Stimulated activated CD8-positive, alpha-beta memory T cell treated with anti-CD3 and anti-CD28 coated beads, Interleukin-7, amount 100 ng/mL, for 24 hours (primary cell): ENCODE results near the gene PSMC3.

Experiments used
- DNase-seq: peaks from one replicate; pipeline ENCODE4 v3.0.0-alpha.2; 2020; ENCODE audit warnings: low read depth

The PSMC3 gene

DNA sequence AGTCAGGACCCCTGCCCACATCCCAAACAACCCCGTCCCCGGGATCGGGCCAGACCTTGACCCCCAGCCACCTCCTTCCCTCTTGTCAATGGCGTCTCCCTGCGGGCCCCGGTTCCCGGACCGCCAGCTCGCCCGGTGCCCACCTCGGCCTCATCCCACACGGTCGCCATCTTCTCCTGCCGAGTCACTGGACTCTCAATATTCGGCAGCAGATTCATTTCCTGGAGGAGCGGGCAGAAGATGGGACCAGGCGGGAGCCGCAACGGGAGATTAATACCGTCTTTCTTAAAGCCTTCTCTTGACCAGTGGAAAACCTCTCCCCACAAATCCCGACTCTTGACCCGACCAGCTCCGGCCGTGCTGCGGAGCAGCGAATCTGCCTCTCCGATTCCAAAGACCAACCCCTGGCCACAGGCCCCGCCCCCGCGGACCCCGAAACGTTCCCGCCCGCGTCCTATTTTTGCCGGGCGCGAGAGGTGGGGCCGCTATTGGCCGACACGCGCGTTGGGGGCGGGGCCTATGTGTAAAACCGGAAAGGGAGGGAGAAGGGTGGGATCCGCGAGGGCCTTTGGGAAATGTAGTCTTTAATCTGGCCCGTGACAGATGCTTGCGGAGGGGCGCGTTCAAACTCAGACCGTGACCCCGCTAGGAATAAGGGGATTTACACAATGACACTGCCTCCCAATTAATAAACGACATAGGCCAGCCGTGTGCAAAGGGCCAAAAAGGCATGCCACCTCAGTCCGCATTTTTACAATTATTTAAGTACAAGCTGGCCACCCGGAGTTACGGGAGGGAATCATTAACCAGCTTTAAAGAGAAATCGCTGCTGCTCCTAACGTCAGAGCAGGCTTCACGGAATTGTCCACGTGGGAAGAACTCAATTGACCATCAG is at the start of gene PSMC3:
Gene PSMC3, minus strand, starts transcription at position 378 of the 895 bp plus-strand sequence. Its CDS starts 160 bp downstream, at position 218.
- peak; percentile 98 for DNase-seq

DNA sequence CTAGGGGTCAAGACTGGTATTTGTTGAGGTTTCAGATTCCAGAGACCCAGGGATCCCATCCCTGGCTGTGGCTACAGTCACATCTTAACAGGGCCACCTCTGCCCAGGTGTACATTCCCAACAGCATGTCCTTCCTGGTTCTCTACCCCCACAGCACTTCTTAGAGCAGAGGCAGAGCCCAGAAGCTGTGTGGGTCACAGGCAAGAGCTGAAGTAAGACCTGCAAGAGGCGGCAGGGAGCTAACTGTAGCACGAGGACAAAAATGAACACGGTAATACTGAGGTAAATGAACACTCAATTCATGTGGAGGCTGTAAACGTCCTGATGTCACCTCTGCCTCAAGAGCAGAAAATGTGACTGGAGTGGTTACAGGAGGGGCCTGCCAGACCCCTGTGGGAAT is 44.4 kb upstream of the PSMC3 start:
- no peak for DNase-seq

DNA sequence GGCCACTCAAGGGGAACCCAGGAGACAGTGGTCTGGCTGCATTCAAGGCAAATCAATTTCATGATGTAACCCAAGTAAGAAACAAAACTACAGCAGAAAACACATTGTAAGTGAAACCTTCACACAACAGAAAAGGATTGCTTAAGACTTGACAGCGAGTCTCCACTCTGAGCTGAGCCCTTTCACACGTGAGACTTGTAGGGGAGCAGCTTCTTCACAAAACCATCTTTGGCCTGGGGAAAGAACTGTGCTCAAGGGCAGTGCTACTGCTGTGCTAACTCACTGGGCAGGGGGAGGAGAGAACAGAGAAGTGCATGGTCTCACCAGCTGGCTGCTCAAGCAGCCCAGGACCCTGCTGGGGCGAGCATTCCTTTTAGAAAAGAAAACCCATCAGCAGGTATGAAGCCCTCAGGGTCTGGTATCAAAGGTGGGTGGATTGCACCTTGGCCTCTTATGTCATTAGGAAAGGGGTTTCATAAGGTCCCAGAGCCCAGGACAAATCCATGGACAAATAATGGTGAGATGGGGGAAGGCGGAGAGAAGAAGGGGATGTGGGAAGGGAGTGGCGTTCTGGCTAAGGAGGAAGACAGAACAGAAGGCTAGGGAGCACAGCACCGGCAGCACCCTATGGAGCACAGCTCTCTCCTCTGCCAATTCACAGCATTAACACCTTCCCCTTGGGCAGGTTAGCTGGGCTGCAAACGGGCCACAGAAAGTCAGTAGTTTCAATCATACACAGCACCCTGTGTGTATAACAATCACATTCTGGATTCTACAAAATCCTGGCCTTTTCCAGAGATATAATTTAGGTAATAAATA is 43.3 kb upstream of the PSMC3 start:
- DNase-seq, result no peak

DNA sequence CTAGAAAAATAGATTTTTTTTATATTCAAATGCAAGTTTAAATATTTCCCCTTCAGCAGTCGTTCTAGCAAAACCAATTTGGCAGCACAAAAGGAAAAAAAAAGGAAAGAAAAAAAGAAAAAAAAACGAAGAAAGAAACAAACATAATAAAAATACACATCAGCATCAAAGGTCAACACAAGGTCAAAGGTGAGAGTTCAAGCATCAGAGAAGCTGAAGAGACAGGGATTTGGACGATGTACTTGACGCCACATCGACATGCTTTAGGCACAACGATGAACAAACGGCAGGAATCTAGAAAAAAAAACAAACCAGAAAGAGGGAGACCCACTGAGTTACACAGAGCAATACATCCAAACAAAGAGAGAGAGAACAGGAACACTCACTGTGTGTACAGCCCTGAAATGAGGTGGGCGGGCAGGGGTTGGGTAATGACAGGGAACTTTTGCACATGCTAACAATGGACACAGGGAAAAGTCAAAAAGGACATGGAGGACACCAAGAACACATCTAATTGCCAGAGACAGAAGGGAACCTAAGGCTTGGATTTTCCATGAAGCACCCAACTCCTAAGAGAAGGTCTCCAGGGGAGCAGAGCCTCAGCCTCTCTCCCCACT is 42.5 kb upstream of the PSMC3 start:
- no peak for DNase-seq

DNA sequence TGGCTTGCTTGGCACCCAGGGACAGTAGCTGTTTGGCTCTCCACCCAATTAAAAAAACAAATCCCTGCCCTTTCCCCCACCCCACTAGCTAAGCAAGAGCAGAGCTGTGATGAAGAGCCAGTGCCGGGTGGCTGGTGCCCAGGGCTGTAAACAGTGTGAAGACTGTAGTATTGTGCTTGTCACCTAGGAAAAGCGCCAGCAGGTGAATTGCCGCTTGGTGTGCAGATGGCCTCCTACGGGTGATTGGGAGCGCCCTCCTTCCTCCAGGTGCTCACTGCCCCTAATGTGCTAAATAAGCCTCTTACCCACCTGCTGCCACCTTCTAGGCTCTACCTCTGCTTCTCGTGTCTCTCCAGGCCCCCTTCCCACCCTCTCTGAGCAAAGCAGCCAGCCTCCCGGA is 41.1 kb upstream of the PSMC3 start:
- no peak for DNase-seq

DNA sequence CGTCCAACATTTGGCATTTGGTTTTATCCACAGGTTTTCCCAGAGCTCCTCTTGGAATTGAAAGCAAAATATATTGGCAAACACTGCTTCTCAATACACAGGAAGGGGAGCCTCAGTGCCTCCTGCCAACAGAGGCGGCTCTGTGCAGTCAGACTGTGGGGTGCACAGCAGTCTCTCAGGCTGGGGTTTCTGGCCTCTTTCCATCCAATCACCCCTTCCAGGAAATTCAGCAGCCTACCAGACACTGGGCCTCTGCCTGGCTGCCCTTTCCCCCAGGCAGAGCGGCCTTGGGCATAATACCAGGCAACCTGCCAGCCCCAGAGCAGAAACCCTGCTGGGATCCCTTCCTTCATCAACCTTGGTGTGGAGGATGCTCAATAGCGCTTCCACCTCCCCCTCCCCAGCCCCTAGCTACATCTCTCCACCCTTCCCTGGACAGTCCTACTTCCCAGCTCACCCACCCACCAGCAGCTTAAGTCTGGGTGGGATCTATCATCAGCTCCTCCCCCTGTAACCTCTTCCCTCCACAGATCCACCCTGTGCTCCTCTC is 40.5 kb upstream of the PSMC3 start:
- DNase-seq, result no peak

DNA sequence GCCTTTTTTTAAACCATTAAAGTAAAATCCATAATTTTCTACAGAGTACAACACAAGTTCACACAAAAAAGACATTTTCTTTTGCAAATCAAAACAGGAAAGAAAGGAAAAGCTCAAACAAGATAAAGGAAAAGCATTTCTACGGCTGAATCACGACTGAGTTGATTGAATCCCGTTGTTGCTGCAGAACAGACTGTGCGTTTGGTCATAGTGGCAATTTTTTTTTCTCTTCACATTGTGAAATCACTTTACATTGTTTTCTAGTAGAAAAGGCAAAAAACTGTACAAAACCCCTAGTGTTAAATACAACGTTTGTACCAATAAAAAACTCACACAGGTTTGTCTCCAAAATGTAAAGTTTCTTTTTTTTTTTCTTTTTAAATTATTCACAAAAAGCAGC is 40.0 kb upstream of the PSMC3 start:
- no peak for DNase-seq

DNA sequence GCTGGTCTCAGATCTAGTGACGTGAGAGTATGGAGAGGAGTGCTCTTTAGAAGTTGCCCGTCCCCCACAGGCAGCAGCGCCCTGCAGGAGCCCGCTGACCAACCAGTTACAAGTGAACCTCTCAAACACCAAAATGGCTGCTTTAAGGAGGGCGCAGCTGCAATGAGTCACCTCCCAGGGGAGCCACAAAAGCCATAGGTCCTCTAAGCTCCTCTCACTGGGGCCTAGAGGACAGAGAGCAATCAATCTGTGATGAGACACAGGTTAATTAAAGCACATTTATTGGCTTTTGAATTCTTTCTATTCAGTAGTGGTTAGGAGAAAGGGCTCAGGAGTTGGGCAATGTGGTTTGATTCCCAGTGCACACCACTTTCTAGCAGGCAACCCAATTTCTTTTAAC is 38.2 kb upstream of the PSMC3 start:
- DNase-seq, result no peak

DNA sequence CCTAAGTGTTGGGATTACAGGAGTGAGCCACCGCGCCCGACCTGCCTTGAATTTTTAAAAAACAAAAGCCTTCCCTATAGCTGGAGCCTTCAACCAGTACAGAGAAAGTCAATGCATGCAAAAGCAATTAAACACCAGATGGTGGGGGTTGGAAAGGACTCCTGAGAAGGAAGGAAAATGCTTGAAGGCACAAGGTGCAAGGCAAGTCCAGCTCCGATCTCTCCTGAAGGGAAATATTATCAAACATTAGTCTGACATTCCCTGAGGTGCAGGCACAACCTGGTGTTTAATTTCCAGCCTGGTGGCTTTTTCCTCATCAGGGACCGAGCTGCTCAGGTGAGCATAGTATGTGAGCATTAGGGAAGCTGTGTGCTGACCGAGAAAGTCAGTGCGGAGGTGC is 35.6 kb upstream of the PSMC3 start:
- DNase-seq, result no peak

DNA sequence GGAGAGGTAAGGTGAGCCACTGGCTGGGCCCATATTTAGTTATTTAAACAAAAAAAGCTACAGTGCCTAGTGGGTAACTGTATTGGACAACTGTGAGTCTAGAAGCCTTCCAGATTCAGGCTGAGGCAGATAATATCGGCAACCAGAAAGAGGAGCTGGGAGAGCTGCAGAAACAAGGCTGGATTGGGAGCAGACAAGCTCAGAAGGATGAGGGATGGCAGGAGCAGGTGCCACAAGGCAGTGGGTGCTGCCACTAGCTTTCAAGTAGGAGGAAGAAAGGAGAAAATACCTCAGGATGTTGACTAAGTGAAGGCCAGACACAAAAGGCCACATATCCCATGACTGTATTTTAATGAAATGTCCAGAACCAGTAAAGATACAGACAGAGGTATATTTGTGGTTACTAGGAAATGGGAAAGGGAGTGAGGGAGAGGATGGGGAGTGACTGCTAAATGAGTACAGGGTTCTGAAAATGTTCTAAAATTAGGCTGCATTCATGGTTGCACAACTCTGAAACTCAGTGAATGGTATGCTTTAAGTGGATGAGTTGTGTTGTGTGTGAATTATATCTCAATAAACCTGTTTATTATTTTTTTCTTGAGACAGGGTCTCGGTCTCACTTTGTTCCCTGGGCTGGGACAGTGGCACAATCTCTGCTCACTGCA is 34.5 kb upstream of the PSMC3 start:
- no peak for DNase-seq

DNA sequence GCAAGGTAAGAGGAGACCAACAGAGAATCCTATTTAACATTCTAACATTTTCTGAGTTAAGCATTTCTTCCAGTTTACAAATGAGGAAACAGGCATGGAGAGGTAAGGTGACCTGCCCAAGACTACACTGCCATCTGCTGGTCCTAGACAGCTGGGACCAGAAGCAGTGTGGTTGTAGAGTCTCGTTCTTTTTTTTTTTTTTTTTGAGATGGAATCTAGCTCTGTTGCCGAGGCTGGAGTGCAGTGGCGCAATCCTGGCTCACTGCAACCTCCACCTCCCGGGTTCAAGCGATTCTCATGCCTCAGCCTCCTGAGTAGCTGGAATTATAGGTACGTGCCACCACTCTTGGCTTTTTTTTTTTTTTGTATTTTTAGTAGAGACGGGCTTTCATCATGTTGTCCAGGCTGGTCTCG is 28.0 kb upstream of the PSMC3 start:
- DNase-seq, result peak; percentile 8

DNA sequence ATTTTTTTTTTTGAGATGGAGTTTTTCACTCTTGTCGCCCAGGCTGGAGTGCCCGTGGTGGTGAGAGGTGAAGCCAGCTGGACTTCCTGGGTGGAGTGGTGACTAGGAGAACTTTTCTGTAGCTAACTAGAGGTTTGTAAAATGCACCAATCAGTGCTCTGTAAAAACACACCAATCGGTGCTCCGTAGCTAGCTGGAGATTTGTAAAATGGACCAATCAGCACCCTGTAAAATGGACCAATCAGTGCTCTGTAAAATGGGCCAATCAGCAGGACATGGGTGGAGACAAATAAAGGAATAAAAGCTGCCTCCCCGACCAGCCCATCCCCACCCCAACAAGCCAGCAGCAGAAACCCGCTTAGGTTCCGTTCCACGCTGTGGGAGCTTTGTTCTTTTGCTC is 27.1 kb upstream of the PSMC3 start:
- no peak for DNase-seq

DNA sequence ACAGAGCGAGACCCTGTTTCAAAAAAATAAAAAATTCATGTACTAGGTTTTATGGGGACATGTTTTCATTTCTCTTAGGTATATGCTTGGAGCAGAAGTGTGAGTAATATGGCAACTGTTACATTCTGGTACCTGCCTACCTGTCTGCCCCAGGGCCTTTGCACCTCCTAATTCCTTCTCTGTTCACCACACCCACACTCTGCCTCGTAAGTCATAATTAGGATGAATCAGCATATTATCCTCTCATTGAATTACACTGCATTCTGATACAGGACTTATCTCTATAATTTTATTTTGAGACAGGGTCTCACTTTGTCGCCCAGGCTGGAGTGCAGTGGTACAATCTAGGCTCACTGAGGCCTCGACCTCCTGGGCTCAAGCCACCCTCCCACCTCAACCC is 25.8 kb upstream of the PSMC3 start:
- no peak for DNase-seq

DNA sequence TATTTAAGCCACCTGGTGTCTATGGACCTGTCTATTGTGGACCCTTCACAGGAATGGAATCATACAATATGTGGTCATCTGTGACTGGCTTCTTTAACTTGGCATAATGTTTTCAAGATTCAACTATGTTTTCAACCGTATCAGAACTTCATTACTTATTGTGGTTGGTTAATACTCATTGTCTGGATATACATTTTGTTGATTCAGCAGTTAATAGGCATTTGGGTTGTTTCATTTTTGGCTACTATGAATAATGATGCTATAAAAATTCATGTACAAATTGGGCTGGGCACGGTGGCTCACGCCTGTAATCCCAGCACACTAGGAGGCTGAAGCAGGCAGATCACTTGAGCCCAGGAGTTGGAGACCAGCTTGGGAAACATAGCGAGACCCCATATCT is 25.2 kb upstream of the PSMC3 start:
- DNase-seq, result no peak

DNA sequence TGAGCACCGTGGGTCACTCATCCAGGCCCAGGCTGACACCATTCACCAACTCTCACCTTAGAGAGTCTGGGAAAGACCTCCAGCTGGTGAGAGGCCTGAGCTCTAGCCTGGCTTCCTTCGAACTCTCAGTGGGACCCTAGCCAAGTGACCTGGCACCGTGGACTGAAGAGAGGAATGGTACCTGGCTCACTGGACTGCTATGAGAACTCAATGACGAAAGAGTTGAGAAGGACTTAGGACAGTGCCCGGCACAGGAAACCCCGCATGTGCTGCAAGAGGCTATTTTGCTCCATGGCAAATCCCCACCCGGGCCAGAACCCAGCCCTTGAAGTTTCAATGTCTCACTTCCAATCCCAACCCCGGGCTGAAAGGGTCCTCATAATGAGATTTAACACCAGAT is 23.3 kb upstream of the PSMC3 start:
- no peak for DNase-seq

DNA sequence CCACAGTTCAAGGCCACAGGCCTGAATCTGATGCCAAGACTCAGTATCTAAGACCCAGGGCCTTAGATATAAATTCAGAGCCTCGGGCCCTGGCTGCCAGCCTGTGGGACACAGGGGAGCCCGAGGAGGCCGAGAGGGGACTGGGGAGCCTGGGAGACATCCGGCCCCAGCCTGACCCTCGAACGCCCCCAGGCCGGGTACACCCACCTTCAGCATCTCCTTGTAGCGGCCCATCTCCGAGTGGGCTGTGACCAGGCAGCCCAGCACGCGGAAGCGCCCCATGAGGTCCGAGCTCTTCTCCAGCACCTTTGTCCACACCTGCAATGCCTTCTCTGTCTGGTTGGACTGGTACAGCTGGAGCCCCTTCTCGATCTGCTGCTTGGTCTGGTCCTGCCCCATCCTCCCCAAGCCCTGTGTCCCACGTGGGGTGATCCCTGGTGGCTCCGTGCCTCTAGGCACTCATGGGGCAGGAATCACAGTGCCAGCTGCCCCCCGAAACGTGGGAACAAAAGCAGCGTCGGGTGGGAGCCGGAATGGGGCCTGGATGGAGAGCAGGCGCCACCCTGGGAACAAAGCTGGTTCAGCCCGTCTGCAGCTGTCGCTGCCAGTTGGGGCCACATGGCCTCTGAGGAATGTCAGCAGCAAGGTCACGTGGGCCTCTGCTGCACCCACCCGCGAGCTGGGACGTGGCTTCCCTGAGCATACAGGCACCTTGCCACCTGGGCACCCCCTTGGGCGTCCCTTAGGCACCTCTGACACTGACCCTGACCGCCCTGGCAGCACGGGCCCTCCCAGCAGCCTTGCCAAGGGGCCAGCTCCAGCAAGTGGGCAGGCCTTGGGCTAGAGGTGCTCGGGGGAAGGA is 22.6 kb upstream of the PSMC3 start, which contains the start of gene RAPSN:
Gene RAPSN, minus strand, starts transcription at position 571 of the 862 bp plus-strand sequence. Its CDS starts 172 bp downstream, at position 399.
- DNase-seq, result no peak

DNA sequence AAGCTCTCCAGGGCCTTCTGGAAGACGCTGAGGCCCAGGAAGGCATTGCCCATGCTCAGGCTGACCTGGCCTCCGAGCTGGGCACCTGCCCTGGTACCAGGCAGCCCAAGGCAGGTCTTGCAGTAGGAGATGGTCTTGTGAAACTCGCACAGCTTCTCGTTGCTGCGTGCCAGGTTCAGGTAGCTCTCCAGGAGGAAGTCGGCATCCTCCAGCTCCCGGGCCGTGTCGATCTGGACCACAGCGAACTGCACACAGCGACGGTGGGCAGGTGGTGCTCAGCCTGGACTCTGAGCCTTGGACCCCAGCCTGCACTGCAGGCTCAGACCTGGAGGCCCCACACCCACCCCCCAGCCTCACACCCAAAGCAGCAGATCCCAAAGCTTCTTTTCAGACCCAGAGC is 21.7 kb upstream of the PSMC3 start:
- no peak for DNase-seq

DNA sequence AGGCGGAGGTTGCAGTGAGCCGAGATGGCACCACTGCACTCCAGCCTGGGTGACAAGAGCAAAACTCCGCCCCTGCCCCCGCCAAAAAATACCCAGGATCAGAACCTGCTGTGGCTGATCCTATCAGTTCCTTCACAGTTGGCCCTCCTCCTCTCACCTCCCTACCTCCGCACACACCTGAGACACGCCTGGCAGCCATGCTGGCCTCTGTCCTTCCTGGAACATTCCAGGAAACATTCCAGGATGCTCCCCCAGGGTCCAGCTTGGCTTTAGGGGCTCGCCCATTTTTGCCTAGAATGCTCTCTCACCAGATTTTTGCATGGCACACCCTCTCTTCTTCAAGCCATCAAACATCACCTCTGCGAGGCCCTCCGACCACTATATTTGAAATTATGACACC is 20.6 kb upstream of the PSMC3 start:
- DNase-seq, result no peak

DNA sequence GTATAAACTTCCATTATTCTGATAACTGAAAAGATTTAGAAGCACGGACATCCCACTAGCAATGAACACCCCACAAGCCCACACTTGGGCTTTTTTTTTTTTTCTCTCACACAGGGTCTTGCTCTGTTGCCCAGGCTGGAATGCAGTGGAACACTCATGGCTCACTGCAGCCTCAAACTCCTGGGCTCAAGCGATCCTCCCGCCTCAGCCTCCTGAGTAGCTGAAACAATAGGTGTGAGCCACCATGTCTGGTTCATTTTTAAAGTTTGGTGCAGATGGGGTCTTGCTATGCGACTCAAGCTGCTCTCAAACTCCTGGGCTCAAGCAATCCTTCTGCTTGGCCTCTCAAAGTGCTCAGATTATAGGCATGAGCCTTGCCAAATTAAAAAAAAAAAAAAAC is 19.6 kb upstream of the PSMC3 start:
- no peak for DNase-seq

DNA sequence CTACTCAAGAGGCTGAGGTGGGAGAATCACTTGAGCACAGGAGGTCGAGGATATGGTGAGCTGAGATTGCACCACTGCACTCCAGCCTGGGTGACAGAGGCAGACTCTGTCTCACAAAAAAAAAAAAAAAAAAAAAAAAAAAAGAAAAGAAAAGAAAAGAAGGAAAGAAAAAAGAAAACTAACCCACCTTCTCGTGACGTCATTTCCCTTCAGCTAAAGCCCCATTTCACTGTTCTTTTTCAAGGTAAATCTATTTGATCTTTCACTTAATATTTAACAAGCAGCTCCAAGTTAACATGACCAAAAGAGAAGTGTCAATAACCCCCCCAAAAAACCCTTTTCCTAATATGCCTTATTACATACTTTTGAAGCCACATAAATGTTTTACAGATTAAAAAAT is 17.6 kb upstream of the PSMC3 start:
- DNase-seq, result no peak
